GM23338 (cell line): ENCODE results near the gene GALNT9. TPM values are rescaled to one million over a fixed set of nuclear protein-coding genes. Genes with fewer than 3 reads are reported as not detected.

Source experiments
- ATAC-seq: fragments of 200-7000 bp; cut with Tn5 transposase; 3 replicates; pipeline ENCODE4 v1.9.1; 2020
- DNase-seq: peaks from one replicate; pipeline ENCODE4 v3.0.0-alpha.2; 2015; ENCODE audit warnings: low spot score
- H2AFZ ChIP-seq: fragments of 200-600 bp; sonication (generic); 2 replicates; pipeline ENCODE4 v1.8.0; 2016; ENCODE audit warnings: antibody characterized with exemption, mild to moderate bottlenecking, moderate library complexity
- H3F3A ChIP-seq: fragments of 200-600 bp; sonication (generic); replicated peaks from 2 replicates; pipeline ENCODE4 v1.8.0; 2017; ENCODE audit warnings: antibody characterized with exemption, mixed run types, low read depth
- H3K27ac ChIP-seq: fragments of 200-600 bp; sonication (generic); 2 replicates; pipeline ENCODE4 v1.6.1; 2016; ENCODE audit warnings: low read depth
- H3K27me3 ChIP-seq: fragments of 200-600 bp; sonication (generic); 2 replicates; pipeline ENCODE4 v1.8.0; 2016; ENCODE audit warnings: mild to moderate bottlenecking, mixed run types, moderate library complexity; ENCODE audit not compliant: insufficient read depth
- H3K36me3 ChIP-seq: fragments of 200-600 bp; sonication (generic); 2 replicates; pipeline ENCODE4 v1.8.0; 2016; ENCODE audit warnings: mild to moderate bottlenecking; ENCODE audit not compliant: insufficient read depth
- H3K4me1 ChIP-seq: fragments of 200-600 bp; sonication (generic); 2 replicates; pipeline ENCODE4 v1.8.0; 2016; ENCODE audit warnings: mild to moderate bottlenecking, moderate library complexity; ENCODE audit not compliant: insufficient read depth
- H3K4me2 ChIP-seq: fragments of 200-600 bp; sonication (generic); 2 replicates; pipeline ENCODE4 v1.7.1; 2017; ENCODE audit warnings: mixed run types
- H3K4me3 ChIP-seq: fragments of 200-600 bp; sonication (generic); 2 replicates; pipeline ENCODE4 v1.6.1; 2016; ENCODE audit warnings: mixed run types
- H3K79me2 ChIP-seq: fragments of 200-600 bp; sonication (generic); replicated peaks from 2 replicates; pipeline ENCODE4 v1.8.0; 2017; ENCODE audit warnings: mild to moderate bottlenecking; ENCODE audit not compliant: insufficient read depth
- H3K9me2 ChIP-seq: fragments of 200-600 bp; sonication (generic); 2 replicates; pipeline ENCODE4 v1.8.0; 2017; ENCODE audit not compliant: insufficient read depth
- H4K20me1 ChIP-seq: fragments of 200-600 bp; sonication (generic); replicated peaks from 2 replicates; pipeline ENCODE4 v1.8.0; 2017; ENCODE audit warnings: mild to moderate bottlenecking; ENCODE audit not compliant: insufficient read depth
- H3K27ac Mint-ChIP-seq: 2 replicates; pipeline ENCODE4 v1.8.0; 2020; ENCODE audit warnings: inconsistent platforms, mild to moderate bottlenecking, moderate library complexity, mixed read lengths
- H3K27me3 Mint-ChIP-seq: 3 replicates; pipeline ENCODE4 v1.8.0; 2022; ENCODE audit warnings: low read depth, mild to moderate bottlenecking, moderate library complexity, mixed read lengths, inconsistent platforms; ENCODE audit not compliant: insufficient read depth, poor library complexity
- H3K36me3 Mint-ChIP-seq: 3 replicates; pipeline ENCODE4 v1.8.0; 2021; ENCODE audit warnings: low read depth, mild to moderate bottlenecking, inconsistent platforms, moderate library complexity, mixed read lengths
- H3K4me1 Mint-ChIP-seq: 3 replicates; pipeline ENCODE4 v1.8.0; 2020; ENCODE audit warnings: mild to moderate bottlenecking, inconsistent platforms, mixed read lengths
- H3K4me3 Mint-ChIP-seq: 3 replicates; pipeline ENCODE4 v1.8.0; 2021; ENCODE audit warnings: moderate library complexity, mild to moderate bottlenecking, inconsistent platforms, mixed read lengths
- H3K9me3 Mint-ChIP-seq: 3 replicates; pipeline ENCODE4 v1.8.0; 2020; ENCODE audit warnings: moderate library complexity, mild to moderate bottlenecking, inconsistent platforms, mixed read lengths
- EZH2phosphoT487 ChIP-seq: fragments of 200-600 bp; sonication (generic); IDR thresholded peaks from one replicate; pipeline ENCODE4 v1.8.1; 2018; ENCODE audit warnings: antibody characterized with exemption; ENCODE audit not compliant: unreplicated experiment
- JUNB ChIP-seq: IDR thresholded peaks from one replicate; pipeline ENCODE4 v1.6.1; 2016; ENCODE audit warnings: antibody characterized with exemption; ENCODE audit not compliant: unreplicated experiment
- NANOG ChIP-seq: IDR thresholded peaks from 2 replicates; pipeline ENCODE4 v1.6.1; 2016; ENCODE audit warnings: antibody characterized with exemption, borderline replicate concordance
- POLR2AphosphoS5 ChIP-seq: IDR thresholded peaks from 2 replicates; pipeline ENCODE4 v1.6.1; 2016; ENCODE audit warnings: antibody characterized with exemption, low read depth
- STAT1 ChIP-seq: IDR thresholded peaks from one replicate; pipeline ENCODE4 v1.6.1; 2016; ENCODE audit warnings: antibody characterized with exemption; ENCODE audit not compliant: unreplicated experiment
- polyA plus RNA-seq: library from polyadenylated mRNA; unstranded; fragments of >200 nt; fragmentation: Nextera tagmentation; extraction: Ambion mirVana; gene quantifications from 2 replicates; pipeline ENCODE4 v1.2.1, GENCODE V29; 2016
- total RNA-seq: library from RNA; depleted of rRNA; stranded (reverse); fragments of >200 nt; shearing (Covaris generic); gene quantifications from 2 replicates; pipeline ENCODE4 v1.2.3, GENCODE V29; 2014
- TF ChIP-seq, protein P1 (sequence below): IDR thresholded peaks from one replicate; pipeline ENCODE4 v1.6.1; 2018; ENCODE audit warnings: antibody characterized with exemption; ENCODE audit not compliant: unreplicated experiment
- TF ChIP-seq, protein P2 (sequence below), 2 experiments: fragments of 200-600 bp in 1 of 2; sonication (generic) in 1 of 2; conservative IDR thresholded peaks; 2 replicates each; pipeline versions ENCODE4 v1.5.1 to v1.6.1; 2016 to 2017; ENCODE audit warnings: antibody characterized with exemption in 2 of 2, low read depth in 2 of 2, mild to moderate bottlenecking in 2 of 2, moderate library complexity in 1 of 2
- TF ChIP-seq, protein P3 (sequence below): IDR thresholded peaks from 2 replicates; pipeline ENCODE4 v1.6.1; 2016; ENCODE audit warnings: antibody characterized with exemption

The GALNT9 gene
- total and polyA plus RNA-seq, 2 experiments from 2014 or later: 0.81 to 2.5 TPM

DNA sequence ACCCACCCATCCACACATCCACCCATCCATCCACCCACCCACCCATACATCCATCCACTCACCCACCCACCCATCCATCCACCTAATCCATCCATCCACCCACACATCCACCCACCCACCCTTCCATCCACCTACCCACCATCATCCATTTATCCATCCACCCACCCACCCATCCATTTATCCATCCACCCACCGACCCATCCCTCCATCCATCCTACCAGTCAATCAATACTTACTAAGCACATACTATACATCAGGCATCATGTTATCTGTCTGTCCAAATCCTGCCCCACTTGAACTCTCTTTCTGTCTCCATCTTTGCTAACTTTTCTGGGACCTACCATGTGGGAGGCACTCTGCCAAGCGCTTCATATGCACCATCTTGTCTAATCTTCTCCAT, 15.4 kb downstream of the GALNT9 start:
- peaks cover 18% of the 10 kb centered on the region for H3K9me3 Mint-ChIP-seq
- TF ChIP-seq NANOG (no peak), JUNB (no peak), POLR2AphosphoS5 (no peak), EZH2phosphoT487 (no peak), STAT1 (no peak)
- TF ChIP-seq, protein P1, sequence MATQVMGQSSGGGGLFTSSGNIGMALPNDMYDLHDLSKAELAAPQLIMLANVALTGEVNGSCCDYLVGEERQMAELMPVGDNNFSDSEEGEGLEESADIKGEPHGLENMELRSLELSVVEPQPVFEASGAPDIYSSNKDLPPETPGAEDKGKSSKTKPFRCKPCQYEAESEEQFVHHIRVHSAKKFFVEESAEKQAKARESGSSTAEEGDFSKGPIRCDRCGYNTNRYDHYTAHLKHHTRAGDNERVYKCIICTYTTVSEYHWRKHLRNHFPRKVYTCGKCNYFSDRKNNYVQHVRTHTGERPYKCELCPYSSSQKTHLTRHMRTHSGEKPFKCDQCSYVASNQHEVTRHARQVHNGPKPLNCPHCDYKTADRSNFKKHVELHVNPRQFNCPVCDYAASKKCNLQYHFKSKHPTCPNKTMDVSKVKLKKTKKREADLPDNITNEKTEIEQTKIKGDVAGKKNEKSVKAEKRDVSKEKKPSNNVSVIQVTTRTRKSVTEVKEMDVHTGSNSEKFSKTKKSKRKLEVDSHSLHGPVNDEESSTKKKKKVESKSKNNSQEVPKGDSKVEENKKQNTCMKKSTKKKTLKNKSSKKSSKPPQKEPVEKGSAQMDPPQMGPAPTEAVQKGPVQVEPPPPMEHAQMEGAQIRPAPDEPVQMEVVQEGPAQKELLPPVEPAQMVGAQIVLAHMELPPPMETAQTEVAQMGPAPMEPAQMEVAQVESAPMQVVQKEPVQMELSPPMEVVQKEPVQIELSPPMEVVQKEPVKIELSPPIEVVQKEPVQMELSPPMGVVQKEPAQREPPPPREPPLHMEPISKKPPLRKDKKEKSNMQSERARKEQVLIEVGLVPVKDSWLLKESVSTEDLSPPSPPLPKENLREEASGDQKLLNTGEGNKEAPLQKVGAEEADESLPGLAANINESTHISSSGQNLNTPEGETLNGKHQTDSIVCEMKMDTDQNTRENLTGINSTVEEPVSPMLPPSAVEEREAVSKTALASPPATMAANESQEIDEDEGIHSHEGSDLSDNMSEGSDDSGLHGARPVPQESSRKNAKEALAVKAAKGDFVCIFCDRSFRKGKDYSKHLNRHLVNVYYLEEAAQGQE: no peak
- TF ChIP-seq, protein P2, sequence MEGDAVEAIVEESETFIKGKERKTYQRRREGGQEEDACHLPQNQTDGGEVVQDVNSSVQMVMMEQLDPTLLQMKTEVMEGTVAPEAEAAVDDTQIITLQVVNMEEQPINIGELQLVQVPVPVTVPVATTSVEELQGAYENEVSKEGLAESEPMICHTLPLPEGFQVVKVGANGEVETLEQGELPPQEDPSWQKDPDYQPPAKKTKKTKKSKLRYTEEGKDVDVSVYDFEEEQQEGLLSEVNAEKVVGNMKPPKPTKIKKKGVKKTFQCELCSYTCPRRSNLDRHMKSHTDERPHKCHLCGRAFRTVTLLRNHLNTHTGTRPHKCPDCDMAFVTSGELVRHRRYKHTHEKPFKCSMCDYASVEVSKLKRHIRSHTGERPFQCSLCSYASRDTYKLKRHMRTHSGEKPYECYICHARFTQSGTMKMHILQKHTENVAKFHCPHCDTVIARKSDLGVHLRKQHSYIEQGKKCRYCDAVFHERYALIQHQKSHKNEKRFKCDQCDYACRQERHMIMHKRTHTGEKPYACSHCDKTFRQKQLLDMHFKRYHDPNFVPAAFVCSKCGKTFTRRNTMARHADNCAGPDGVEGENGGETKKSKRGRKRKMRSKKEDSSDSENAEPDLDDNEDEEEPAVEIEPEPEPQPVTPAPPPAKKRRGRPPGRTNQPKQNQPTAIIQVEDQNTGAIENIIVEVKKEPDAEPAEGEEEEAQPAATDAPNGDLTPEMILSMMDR (conservative IDR thresholded peaks at IDR 0.05; ENCODE audit: low read depth in 2 of 2): no peak
- TF ChIP-seq, protein P3, sequence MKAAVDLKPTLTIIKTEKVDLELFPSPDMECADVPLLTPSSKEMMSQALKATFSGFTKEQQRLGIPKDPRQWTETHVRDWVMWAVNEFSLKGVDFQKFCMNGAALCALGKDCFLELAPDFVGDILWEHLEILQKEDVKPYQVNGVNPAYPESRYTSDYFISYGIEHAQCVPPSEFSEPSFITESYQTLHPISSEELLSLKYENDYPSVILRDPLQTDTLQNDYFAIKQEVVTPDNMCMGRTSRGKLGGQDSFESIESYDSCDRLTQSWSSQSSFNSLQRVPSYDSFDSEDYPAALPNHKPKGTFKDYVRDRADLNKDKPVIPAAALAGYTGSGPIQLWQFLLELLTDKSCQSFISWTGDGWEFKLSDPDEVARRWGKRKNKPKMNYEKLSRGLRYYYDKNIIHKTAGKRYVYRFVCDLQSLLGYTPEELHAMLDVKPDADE: no peak
- Histone ChIP-seq H4K20me1 (no peaks in the 10 kb centered on the region), H3K27ac (no peak overlapping the region), H3K36me3 (no peaks in the 10 kb centered on the region), H3K4me3 (no peak overlapping the region), H3K4me1 (no peaks in the 10 kb centered on the region), H3K9me2 (no peaks in the 10 kb centered on the region), H3K4me2 (no peak overlapping the region), H2AFZ (no peak overlapping the region), H3K79me2 (no peaks in the 10 kb centered on the region), H3F3A (no peaks in the 10 kb centered on the region), H3K27me3 (no peaks in the 10 kb centered on the region)
- no peak for DNase-seq
- peaks cover 14% of the 10 kb centered on the region for H3K27me3 Mint-ChIP-seq
- no peak overlapping the region for H3K4me3 Mint-ChIP-seq
- ATAC-seq: no peak
- no peak overlapping the region for H3K27ac Mint-ChIP-seq
- H3K4me1 Mint-ChIP-seq: no peaks in the 10 kb centered on the region; the same call in 2 of the 3 replicates
- no peaks in the 10 kb centered on the region; the same call in 2 of the 3 replicates for H3K36me3 Mint-ChIP-seq

DNA sequence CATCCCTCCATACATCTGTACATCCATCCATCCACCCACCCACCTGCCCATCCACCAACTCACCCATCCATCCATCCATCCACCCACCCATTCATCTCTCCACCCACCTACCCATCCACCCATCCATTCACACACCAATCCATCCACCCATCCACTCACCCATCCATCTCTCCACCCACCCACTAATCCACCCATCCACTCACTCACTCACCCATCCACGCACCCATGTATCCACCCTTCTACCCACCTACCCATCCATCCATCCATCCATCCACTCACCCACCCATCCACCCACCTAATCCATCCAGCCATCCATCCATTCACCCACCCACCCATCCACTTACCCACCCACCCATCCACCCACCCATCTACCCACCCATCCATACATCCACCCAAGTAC, 16.2 kb downstream of the GALNT9 start:
- Histone ChIP-seq H4K20me1 (no peaks in the 10 kb centered on the region), H3K4me3 (no peak overlapping the region), H3K79me2 (no peaks in the 10 kb centered on the region), H3K4me1 (no peaks in the 10 kb centered on the region), H3F3A (no peaks in the 10 kb centered on the region), H3K36me3 (no peaks in the 10 kb centered on the region), H2AFZ (no peak overlapping the region), H3K27me3 (no peaks in the 10 kb centered on the region), H3K27ac (no peak overlapping the region), H3K9me2 (no peaks in the 10 kb centered on the region), H3K4me2 (no peak overlapping the region)
- Mint-ChIP-seq H3K9me3 (peaks cover 18% of the 10 kb centered on the region), H3K27ac (no peak overlapping the region), H3K36me3 (no peaks in the 10 kb centered on the region; the same call in 2 of the 3 replicates), H3K4me1 (no peaks in the 10 kb centered on the region; the same call in 2 of the 3 replicates), H3K4me3 (no peak overlapping the region), H3K27me3 (peaks cover 14% of the 10 kb centered on the region)
- no peak for TF ChIP-seq NANOG
- ATAC-seq (no peak), DNase-seq (no peak)
